K562 (cell line): ENCODE measurements around the gene ROR2. TPM values are rescaled to one million over a fixed set of nuclear protein-coding genes. Genes with fewer than 3 reads are reported as not detected.
A peak's percentile ranks its signal among the peaks of the same experiment; 100 is the strongest.

ENCODE experiments used
- ATF3 ChIP-seq, 2 experiments: fragments of 450-650 bp in 1 of 2; sonication (generic) in 1 of 2; formaldehyde crosslinking in 1 of 2; IDR thresholded peaks in 1 of 2; conservative IDR thresholded peaks in 1 of 2; 2 replicates each; pipeline versions ENCODE4 v1.6.1 to v1.8.1; 2016 to 2023; ENCODE audit warnings: mild to moderate bottlenecking in 2 of 2, moderate library complexity in 2 of 2, inconsistent platforms in 1 of 2, missing genetic modification reagents in 1 of 2
- C11orf30 ChIP-seq: fragments of 450-650 bp; IDR thresholded peaks from 2 replicates; pipeline ENCODE4 v1.6.1; 2016; ENCODE audit warnings: low read depth, mild to moderate bottlenecking
- CBX3 ChIP-seq, 2 experiments: IDR thresholded peaks; 1 replicate in 1 of 2; 2 replicates in 1 of 2; pipeline ENCODE4 v1.6.1; 2012; ENCODE audit warnings: inconsistent platforms in 2 of 2, low read length in 2 of 2, borderline replicate concordance in 1 of 2, control low read depth in 1 of 2
- EWSR1 ChIP-seq: fragments of 450-650 bp; IDR thresholded peaks from 2 replicates; pipeline ENCODE4 v1.6.1; 2018; ENCODE audit warnings: borderline replicate concordance, mild to moderate bottlenecking, low read depth, moderate library complexity; ENCODE audit not compliant: partially characterized antibody
- JUND ChIP-seq, 2 experiments: IDR thresholded peaks; 2 replicates in 1 of 2; 3 replicates in 1 of 2; pipeline ENCODE4 v1.6.1; 2011; ENCODE audit warnings: borderline replicate concordance in 2 of 2, low read depth in 2 of 2, low read length in 2 of 2, improper control_type of control experiment in 1 of 2, missing biosample characterization in 1 of 2, missing genetic modification characterization in 1 of 2, missing genetic modification reagents in 1 of 2
- KLF1 ChIP-seq: fragments of 450-650 bp; IDR thresholded peaks from 2 replicates; pipeline ENCODE4 v1.6.1; 2016; ENCODE audit warnings: missing genetic modification characterization, missing compliant biosample characterization
- MAFG ChIP-seq: fragments of 450-650 bp; conservative IDR thresholded peaks from 2 replicates; pipeline ENCODE4 v1.6.1; 2016; ENCODE audit warnings: missing genetic modification characterization, missing compliant biosample characterization
- NFATC3 ChIP-seq: fragments of 450-650 bp; IDR thresholded peaks from 2 replicates; pipeline ENCODE4 v1.6.1; 2017; ENCODE audit warnings: mild to moderate bottlenecking
- NFE2L1 ChIP-seq: fragments of 450-650 bp; IDR thresholded peaks from 2 replicates; pipeline ENCODE4 v1.6.1; 2016; ENCODE audit warnings: missing genetic modification characterization, low read depth, mild to moderate bottlenecking, missing compliant biosample characterization, moderate library complexity, borderline replicate concordance
- RAD21 ChIP-seq, 2 experiments: fragments of 250-450 bp in 1 of 2; fragments of 450-650 bp in 1 of 2; sonication (Bioruptor Pico) in 1 of 2; formaldehyde crosslinking in 1 of 2; IDR thresholded peaks in 1 of 2; conservative IDR thresholded peaks in 1 of 2; 2 replicates each; pipeline versions ENCODE4 v1.4.0 to v1.8.0; 2020 to 2022; ENCODE audit warnings: mild to moderate bottlenecking in 2 of 2, moderate library complexity in 1 of 2
- REST ChIP-seq, 2 experiments: fragments of 450-650 bp; formaldehyde crosslinking in 1 of 2; IDR thresholded peaks; 2 replicates each; pipeline versions ENCODE4 v1.4.0 to v1.6.1; 2014 to 2020; ENCODE audit warnings: mild to moderate bottlenecking in 2 of 2, borderline replicate concordance in 1 of 2, low read depth in 1 of 2
- SMC3 ChIP-seq: conservative IDR thresholded peaks from 2 replicates; pipeline ENCODE4 v1.6.1; 2011; ENCODE audit warnings: low read depth, low read length, improper control_type of control experiment; ENCODE audit not compliant: insufficient read depth
- TRIM28 ChIP-seq: fragments of 450-650 bp; IDR thresholded peaks from 2 replicates; pipeline ENCODE4 v1.6.1; 2017
- ZNF740 ChIP-seq, 3 experiments: fragments of 200-800 bp in 1 of 3; sonication (Bioruptor generic) in 1 of 3; sonication (generic) in 1 of 3; formaldehyde crosslinking in 1 of 3; IDR thresholded peaks; 2 replicates each; pipeline versions ENCODE4 v1.6.1 to v1.8.0; 2016 to 2022; ENCODE audit warnings: mild to moderate bottlenecking in 2 of 3, missing compliant biosample characterization in 2 of 3, missing genetic modification characterization in 2 of 3, missing genetic modification reagents in 1 of 3
- polyA plus RNA-seq, 8 experiments: library from polyadenylated mRNA; depleted of rRNA in 4 of 8; stranded (reverse) in 5 of 8; unstranded in 3 of 8; fragments of >200 nt; fragmentation: Nextera tagmentation in 2 of 8; fragmentation: Illumina TruSeq in 1 of 8; extraction: Ambion mirVana in 2 of 8; extraction: Trizol in 1 of 8; gene quantifications; 2 replicates each; pipeline versions ENCODE4 v1.2.1 to v1.2.3, GENCODE V29; 2011 to 2014; ENCODE audit warnings: inconsistent platforms in 1 of 8, missing spikeins in 1 of 8
- total RNA-seq, 7 experiments: library from RNA; depleted of rRNA in 6 of 7; stranded (reverse); fragments of >200 nt in 6 of 7; fragmentation: Illumina TruSeq in 2 of 7; extraction: Trizol in 2 of 7; gene quantifications; 2 replicates each; pipeline versions ENCODE4 v1.2.1 to v1.2.3, GENCODE V29; 2011 to 2021; ENCODE audit warnings: low replicate concordance in 1 of 7

ROR2 gene
- total and polyA plus RNA-seq, 9 of the 15 experiments (the other 6 are each of a cell fraction or from before 2014, with no cell fraction given): 5.6 to 33.8 (median 15.3) TPM

- no peak for TF ChIP-seq ZNF740 (CRISPR knock-in tag; IDR thresholded peaks at IDR 0.05)
- TF ChIP-seq ZNF740 (tag; IDR thresholded peaks at IDR 0.05): no peak
- peak; percentile 50; the same call in 1 of the 2 replicates for TF ChIP-seq JUND (IDR thresholded peaks at IDR 0.05; ENCODE audit: borderline replicate concordance, low read depth, low read length)
- peak; percentile 53; the same call in 2 of the 3 replicates for TF ChIP-seq JUND (tag; IDR thresholded peaks at IDR 0.05; ENCODE audit: borderline replicate concordance, low read depth, low read length)
- TF ChIP-seq ATF3 (IDR thresholded peaks at IDR 0.05): peak; percentile 76
- no peak for TF ChIP-seq ATF3 (CRISPR knock-in tag; conservative IDR thresholded peaks at IDR 0.05)
- no peak for TF ChIP-seq KLF1 (tag)
- peak; percentile 64; the same call in 1 of the 2 replicates for TF ChIP-seq NFE2L1
- no peak for TF ChIP-seq EWSR1
- TF ChIP-seq C11orf30: peak; percentile 79
- 0 out of 3 replicates have a peak, but pooled peaks of 1 of the 2 experiments have one; percentile 8 for TF ChIP-seq CBX3 (IDR thresholded peaks at IDR 0.05; ENCODE audit: borderline replicate concordance in 1 of 2, low read length in 2 of 2)
- peak; percentile 68; the same call in 1 of the 2 replicates for TF ChIP-seq TRIM28
- peak; percentile 89 for TF ChIP-seq MAFG
- TF ChIP-seq RAD21 (CRISPR knock-in tag; conservative IDR thresholded peaks at IDR 0.05 in 1 of 2, IDR thresholded peaks at IDR 0.05 in 1 of 2): peak; percentile 63 to 84
- TF ChIP-seq SMC3: peak; percentile 76
- TF ChIP-seq NFATC3: no peak
- TF ChIP-seq REST (IDR thresholded peaks at IDR 0.05; ENCODE audit: borderline replicate concordance): peak; percentile 62; the same call in 1 of the 2 replicates
- TF ChIP-seq REST (CRISPR knock-in tag; IDR thresholded peaks at IDR 0.05; ENCODE audit: low read depth): no peak
Observed at GRCh38 chr9:91978740-91979414, 28.8 kb upstream of the ROR2 start (continued).
